H9 (cell line): Measurements from ENCODE around the gene FBXO30. TPM values are rescaled to one million over a fixed set of nuclear protein-coding genes. Genes with fewer than 3 reads are reported as not detected.

Source experiments
- DNase-seq: peaks from one replicate; pipeline ENCODE4 v3.0.0-alpha.2; 2017
- H2AFZ ChIP-seq: one replicate; pipeline ENCODE4 v1.6.1; 2013; ENCODE audit warnings: mild to moderate bottlenecking, low read length, control low read depth, moderate library complexity
- H2AK5ac ChIP-seq: 2 replicates; pipeline ENCODE4 v1.6.1; 2013; ENCODE audit warnings: low read length, control low read depth, mixed read lengths; ENCODE audit not compliant: insufficient read length
- H2BK120ac ChIP-seq: one replicate; pipeline ENCODE4 v1.6.1; 2013; ENCODE audit warnings: low read depth, mild to moderate bottlenecking, low read length, control low read depth, inconsistent platforms; ENCODE audit not compliant: poor library complexity, severe bottlenecking
- H2BK12ac ChIP-seq: 2 replicates; pipeline ENCODE4 v1.6.1; 2013; ENCODE audit warnings: low read length, control low read depth, mixed read lengths, low read depth; ENCODE audit not compliant: insufficient read length
- H2BK15ac ChIP-seq: 2 replicates; pipeline ENCODE4 v1.6.1; 2013; ENCODE audit warnings: low read depth, low read length, control low read depth
- H2BK20ac ChIP-seq: one replicate; pipeline ENCODE4 v1.6.1; 2013; ENCODE audit warnings: low read depth, mild to moderate bottlenecking, low read length, control low read depth, inconsistent platforms; ENCODE audit not compliant: poor library complexity, severe bottlenecking
- H2BK5ac ChIP-seq: 2 replicates; pipeline ENCODE4 v1.6.1; 2013; ENCODE audit warnings: low read length, control low read depth, mixed read lengths; ENCODE audit not compliant: insufficient read length
- H3K14ac ChIP-seq: 2 replicates; pipeline ENCODE4 v1.6.1; 2013; ENCODE audit warnings: low read length, control low read depth; ENCODE audit not compliant: insufficient read depth
- H3K18ac ChIP-seq: 2 replicates; pipeline ENCODE4 v1.6.1; 2013; ENCODE audit warnings: low read depth, mild to moderate bottlenecking, mixed read lengths, low read length, control low read depth; ENCODE audit not compliant: insufficient read length
- H3K23ac ChIP-seq: 2 replicates; pipeline ENCODE4 v1.6.1; 2013; ENCODE audit warnings: low read length, control low read depth, mixed read lengths, low read depth; ENCODE audit not compliant: insufficient read length
- H3K23me2 ChIP-seq: 2 replicates; pipeline ENCODE4 v1.6.1; 2013; ENCODE audit warnings: low read depth, mild to moderate bottlenecking, mixed read lengths, low read length, control low read depth; ENCODE audit not compliant: insufficient read length, poor library complexity, severe bottlenecking
- H3K27ac ChIP-seq: 2 replicates; pipeline ENCODE4 v1.5.1; 2013; ENCODE audit warnings: low read length, control low read depth, mixed read lengths, low read depth; ENCODE audit not compliant: insufficient read length
- H3K27me3 ChIP-seq: 2 replicates; pipeline ENCODE4 v1.6.1; 2013; ENCODE audit warnings: low read length, control low read depth, inconsistent platforms; ENCODE audit not compliant: insufficient read depth
- H3K4ac ChIP-seq: 2 replicates; pipeline ENCODE4 v1.6.1; 2013; ENCODE audit warnings: low read depth, mild to moderate bottlenecking, control low read depth, inconsistent platforms, low read length, moderate library complexity
- H3K4me1 ChIP-seq: 2 replicates; pipeline ENCODE4 v1.6.1; 2013; ENCODE audit warnings: low read length, control low read depth, inconsistent platforms; ENCODE audit not compliant: insufficient read depth
- H3K4me2 ChIP-seq: 2 replicates; pipeline ENCODE4 v1.6.1; 2013; ENCODE audit warnings: low read length, control low read depth, mixed read lengths; ENCODE audit not compliant: insufficient read length, insufficient read depth
- H3K56ac ChIP-seq: 2 replicates; pipeline ENCODE4 v1.6.1; 2013; ENCODE audit warnings: low read depth, mild to moderate bottlenecking, mixed read lengths, low read length, control low read depth; ENCODE audit not compliant: insufficient read length
- H3K79me1 ChIP-seq: 2 replicates; pipeline ENCODE4 v1.6.1; 2013; ENCODE audit warnings: low read depth, mild to moderate bottlenecking, moderate library complexity, low read length, control low read depth, inconsistent platforms; ENCODE audit not compliant: insufficient read depth, poor library complexity, severe bottlenecking
- H3K79me2 ChIP-seq: 2 replicates; pipeline ENCODE4 v1.6.1; 2013; ENCODE audit warnings: low read length, control low read depth, inconsistent platforms; ENCODE audit not compliant: insufficient read depth
- H3K9ac ChIP-seq: 2 replicates; pipeline ENCODE4 v1.6.1; 2013; ENCODE audit warnings: low read length, control low read depth, mixed read lengths; ENCODE audit not compliant: insufficient read length; ENCODE audit errors: extremely low read depth
- H3K9me3 ChIP-seq: one replicate; pipeline ENCODE4 v1.6.1; 2013; ENCODE audit warnings: low read depth, low read length, inconsistent platforms; ENCODE audit not compliant: control insufficient read depth
- H3T11ph ChIP-seq: one replicate; pipeline ENCODE4 v1.6.1; 2013; ENCODE audit warnings: mild to moderate bottlenecking, low read length, control low read depth, inconsistent platforms
- H4K20me1 ChIP-seq: one replicate; pipeline ENCODE4 v1.6.1; 2013; ENCODE audit not compliant: control insufficient read depth, insufficient read length, insufficient read depth
- H4K5ac ChIP-seq: 2 replicates; pipeline ENCODE4 v1.6.1; 2013; ENCODE audit warnings: low read depth, mild to moderate bottlenecking, mixed read lengths, low read length, control low read depth; ENCODE audit not compliant: insufficient read length
- H4K8ac ChIP-seq: replicated peaks from 2 replicates; pipeline ENCODE4 v1.6.1; 2013; ENCODE audit warnings: low read length, control low read depth, mixed read lengths, low read depth; ENCODE audit not compliant: insufficient read length
- H4K91ac ChIP-seq: 2 replicates; pipeline ENCODE4 v1.6.1; 2013; ENCODE audit warnings: low read depth, mild to moderate bottlenecking, moderate library complexity, mixed read lengths, low read length, control low read depth; ENCODE audit not compliant: insufficient read length
- H3K27ac Mint-ChIP-seq, 3 experiments: 2 replicates in 2 of 3; 3 replicates in 1 of 3; pipeline ENCODE4 v1.8.0; 2020 to 2021; ENCODE audit warnings: mixed read lengths in 3 of 3, mild to moderate bottlenecking in 1 of 3, moderate library complexity in 1 of 3
- H3K27me3 Mint-ChIP-seq: 2 replicates; pipeline ENCODE4 v1.8.0; 2021; ENCODE audit warnings: low read depth, mild to moderate bottlenecking, moderate library complexity, mixed read lengths
- H3K36me3 Mint-ChIP-seq, 3 experiments: 2 replicates in 2 of 3; 3 replicates in 1 of 3; pipeline ENCODE4 v1.8.0; 2020 to 2021; ENCODE audit warnings: low read depth in 3 of 3, mixed read lengths in 3 of 3; ENCODE audit not compliant: insufficient read depth in 1 of 3
- H3K4me1 Mint-ChIP-seq, 2 experiments: 2 replicates each; pipeline ENCODE4 v1.8.0; 2020; ENCODE audit warnings: mixed read lengths in 2 of 2
- H3K4me3 Mint-ChIP-seq, 2 experiments: 2 replicates in 1 of 2; 3 replicates in 1 of 2; pipeline ENCODE4 v1.8.0; 2020 to 2021; ENCODE audit warnings: mild to moderate bottlenecking in 2 of 2, mixed read lengths in 2 of 2, moderate library complexity in 1 of 2
- H3K9me3 Mint-ChIP-seq, 2 experiments: 2 replicates in 1 of 2; 3 replicates in 1 of 2; pipeline ENCODE4 v1.8.0; 2020; ENCODE audit warnings: mild to moderate bottlenecking in 2 of 2, mixed read lengths in 2 of 2, moderate library complexity in 1 of 2
- CTCF ChIP-seq: fragments of 200-600 bp; sonication (generic); conservative IDR thresholded peaks from 3 replicates; pipeline ENCODE4 v1.8.0; 2021; ENCODE audit warnings: antibody characterized with exemption, mild to moderate bottlenecking
- total RNA-seq: library from RNA; stranded (reverse); gene quantifications from 2 replicates; pipeline ENCODE4 v1.2.1, GENCODE V29; 2021

Gene FBXO30
- total RNA-seq, 1 experiment from 2014 or later = 16.9 TPM

DNA sequence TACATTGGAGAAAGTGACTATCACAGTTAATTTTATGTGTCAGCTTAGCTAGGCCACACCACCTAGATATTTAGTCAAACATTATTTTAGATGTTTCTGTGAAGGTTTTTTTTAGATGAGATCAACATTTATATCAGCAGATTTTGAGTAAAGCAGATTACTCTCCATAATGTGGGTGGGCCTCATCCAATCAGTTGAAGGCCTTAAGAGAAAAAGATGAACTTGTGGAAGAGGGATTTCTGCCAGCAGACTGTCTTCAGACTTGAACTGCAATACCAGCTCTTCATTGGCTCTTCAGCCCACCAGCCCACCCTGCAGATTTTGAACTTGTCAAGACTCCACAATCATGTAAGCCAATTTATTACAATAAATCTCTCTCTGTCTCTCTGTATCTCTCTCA, 25.1 kb upstream of the FBXO30 start:
- no peaks in the 10 kb centered on the region for H3K36me3 Mint-ChIP-seq

More for the DNA sequence above, 25.1 kb upstream of the FBXO30 start:
- Histone ChIP-seq H2BK120ac (no peak overlapping the region), H4K8ac (no peak overlapping the region), H2BK5ac (no peak overlapping the region), H2BK12ac (no peak overlapping the region), H2BK20ac (no peak overlapping the region), H3K9me3 (no peaks in the 10 kb centered on the region), H3K4me1 (no peaks in the 10 kb centered on the region), H3K4me2 (no peak overlapping the region), H4K5ac (no peak overlapping the region), H2AK5ac (no peak overlapping the region), H3K79me2 (no peaks in the 10 kb centered on the region), H3K14ac (no peak overlapping the region), H3K56ac (no peak overlapping the region), H3K27me3 (no peaks in the 10 kb centered on the region), H3K23me2 (no peaks in the 10 kb centered on the region), H4K91ac (no peak overlapping the region), H2BK15ac (no peak overlapping the region), H3K9ac (no peak overlapping the region), H3K27ac (no peak overlapping the region), H3K4ac (no peak overlapping the region), H2AFZ (no peak overlapping the region), H3K79me1 (no peaks in the 10 kb centered on the region), H3K18ac (no peak overlapping the region), H3K23ac (no peak overlapping the region), H3T11ph (no peak overlapping the region), H4K20me1 (no peaks in the 10 kb centered on the region)
- DNase-seq = no peak
- H3K4me1 Mint-ChIP-seq = peaks cover 17 to 20% of the 10 kb centered on the region in 2 experiments
- H3K27ac Mint-ChIP-seq = no peak overlapping the region
- no peaks in the 10 kb centered on the region for H3K9me3 Mint-ChIP-seq
- H3K4me3 Mint-ChIP-seq = no peak overlapping the region
- H3K27me3 Mint-ChIP-seq = no peaks in the 10 kb centered on the region
- no peak for TF ChIP-seq CTCF
